Mucosa of rectum (tissue), 2 donors: ENCODE results near the gene IL1RAPL1.

ENCODE experiments used
- H3K27ac ChIP-seq, 2 donors: one replicate each; pipeline ENCODE4 v1.7.0; 2013; ENCODE audit warnings: inconsistent platforms in 2 of 2, low read depth in 2 of 2, low read length in 2 of 2
- H3K27me3 ChIP-seq, 2 donors: one replicate each; pipeline ENCODE4 v1.7.0; 2013; ENCODE audit warnings: low read length in 2 of 2; ENCODE audit not compliant: control insufficient read depth in 2 of 2, insufficient read depth in 2 of 2
- H3K36me3 ChIP-seq, 2 donors: one replicate each; pipeline ENCODE4 v1.7.0; 2013; ENCODE audit warnings: low read length in 2 of 2; ENCODE audit not compliant: control insufficient read depth in 2 of 2, insufficient read depth in 2 of 2
- H3K4me1 ChIP-seq, 2 donors: one replicate each; pipeline ENCODE4 v1.7.0; 2013; ENCODE audit warnings: low read length in 2 of 2, mild to moderate bottlenecking in 1 of 2; ENCODE audit not compliant: control insufficient read depth in 2 of 2, insufficient read depth in 2 of 2
- H3K4me3 ChIP-seq, 2 donors: one replicate each; pipeline ENCODE4 v1.7.0; 2013; ENCODE audit warnings: low read length in 2 of 2
- H3K9ac ChIP-seq, 2 donors: one replicate each; pipeline ENCODE4 v1.7.0; 2013; ENCODE audit warnings: low read length in 2 of 2, low read depth in 1 of 2, mild to moderate bottlenecking in 1 of 2
- H3K9me3 ChIP-seq, 2 donors: one replicate each; pipeline ENCODE4 v1.7.0; 2013; ENCODE audit warnings: low read length in 2 of 2; ENCODE audit not compliant: control insufficient read depth in 2 of 2
- donor health status: healthy.
- donor health status: Normal muscosa, but diverticular disease.

IL1RAPL1 gene

GRCh38 chrX:28668957-28669356 is 81.7 kb downstream of the IL1RAPL1 start:
- no peaks in the 10 kb centered on the region for H3K27me3 ChIP-seq
- H3K4me3 ChIP-seq: no peak overlapping the region
- no peak overlapping the region for H3K27ac ChIP-seq
- H3K9ac ChIP-seq: no peak overlapping the region
- H3K9me3 ChIP-seq: no peaks in the 10 kb centered on the region
- H3K36me3 ChIP-seq: no peaks in the 10 kb centered on the region
- H3K4me1 ChIP-seq: no peaks in the 10 kb centered on the region

GRCh38 chrX:28670074-28670473 is 82.8 kb downstream of the IL1RAPL1 start:
- H3K9me3 ChIP-seq: no peaks in the 10 kb centered on the region
- H3K4me3 ChIP-seq: no peak overlapping the region
- no peaks in the 10 kb centered on the region for H3K4me1 ChIP-seq
- no peaks in the 10 kb centered on the region for H3K36me3 ChIP-seq
- H3K9ac ChIP-seq: no peak overlapping the region
- H3K27ac ChIP-seq: no peak overlapping the region
- H3K27me3 ChIP-seq: no peaks in the 10 kb centered on the region

GRCh38 chrX:28675173-28675572 is 87.9 kb downstream of the IL1RAPL1 start:
- Histone ChIP-seq H3K27ac (no peak overlapping the region), H3K4me1 (no peaks in the 10 kb centered on the region), H3K36me3 (no peaks in the 10 kb centered on the region), H3K9ac (no peak overlapping the region), H3K9me3 (no peaks in the 10 kb centered on the region), H3K27me3 (no peaks in the 10 kb centered on the region), H3K4me3 (no peak overlapping the region)

- Histone ChIP-seq H3K9ac (no peak overlapping the region), H3K36me3 (no peaks in the 10 kb centered on the region), H3K27ac (no peak overlapping the region), H3K4me1 (no peaks in the 10 kb centered on the region), H3K9me3 (no peaks in the 10 kb centered on the region), H3K27me3 (no peaks in the 10 kb centered on the region), H3K4me3 (no peak overlapping the region)
These were observed 105.9 kb downstream of the IL1RAPL1 start for GRCh38 chrX:28693101-28693500.

GRCh38 chrX:28697732-28698131 is 110.5 kb downstream of the IL1RAPL1 start:
- no peak overlapping the region for H3K9ac ChIP-seq
- H3K9me3 ChIP-seq: no peaks in the 10 kb centered on the region
- H3K27ac ChIP-seq: no peak overlapping the region
- no peak overlapping the region for H3K4me3 ChIP-seq
- H3K4me1 ChIP-seq: no peaks in the 10 kb centered on the region
- H3K27me3 ChIP-seq: no peaks in the 10 kb centered on the region
- H3K36me3 ChIP-seq: no peaks in the 10 kb centered on the region

- Histone ChIP-seq H3K9me3 (no peaks in the 10 kb centered on the region), H3K27ac (no peak overlapping the region), H3K27me3 (no peaks in the 10 kb centered on the region), H3K36me3 (no peaks in the 10 kb centered on the region), H3K4me1 (no peaks in the 10 kb centered on the region), H3K4me3 (no peak overlapping the region), H3K9ac (no peak overlapping the region)
These were observed 114.0 kb downstream of the IL1RAPL1 start for GRCh38 chrX:28701222-28701621.

GRCh38 chrX:28706964-28707363 is 119.7 kb downstream of the IL1RAPL1 start:
- Histone ChIP-seq H3K4me1 (no peaks in the 10 kb centered on the region), H3K9me3 (no peaks in the 10 kb centered on the region), H3K4me3 (no peak overlapping the region), H3K9ac (no peak overlapping the region), H3K36me3 (no peaks in the 10 kb centered on the region), H3K27me3 (no peaks in the 10 kb centered on the region), H3K27ac (no peak overlapping the region)

- Histone ChIP-seq H3K27me3 (no peaks in the 10 kb centered on the region), H3K9me3 (no peaks in the 10 kb centered on the region)
These were observed 122.2 kb downstream of the IL1RAPL1 start for GRCh38 chrX:28709421-28709820.

GRCh38 chrX:28717864-28718263 is 130.6 kb downstream of the IL1RAPL1 start:
- H3K4me3 ChIP-seq: no peak overlapping the region
- H3K36me3 ChIP-seq: no peaks in the 10 kb centered on the region
- H3K9ac ChIP-seq: no peak overlapping the region
- H3K4me1 ChIP-seq: no peaks in the 10 kb centered on the region
- no peak overlapping the region for H3K27ac ChIP-seq
- H3K27me3 ChIP-seq: no peaks in the 10 kb centered on the region
- H3K9me3 ChIP-seq: no peaks in the 10 kb centered on the region

More at GRCh38 chrX:28709421-28709820, 122.2 kb downstream of the IL1RAPL1 start:
- Histone ChIP-seq H3K4me3 (no peak overlapping the region), H3K9ac (no peak overlapping the region), H3K27ac (no peak overlapping the region), H3K4me1 (no peaks in the 10 kb centered on the region), H3K36me3 (no peaks in the 10 kb centered on the region)

GRCh38 chrX:28718450-28718849 is 131.2 kb downstream of the IL1RAPL1 start:
- Histone ChIP-seq H3K4me3 (no peak overlapping the region), H3K27ac (no peak overlapping the region), H3K9ac (no peak overlapping the region), H3K9me3 (no peaks in the 10 kb centered on the region), H3K4me1 (no peaks in the 10 kb centered on the region), H3K27me3 (no peaks in the 10 kb centered on the region), H3K36me3 (no peaks in the 10 kb centered on the region)

- H3K27me3 ChIP-seq: no peaks in the 10 kb centered on the region
These were observed 132.4 kb downstream of the IL1RAPL1 start for GRCh38 chrX:28719620-28720019.

More at GRCh38 chrX:28719620-28720019, 132.4 kb downstream of the IL1RAPL1 start:
- no peaks in the 10 kb centered on the region for H3K36me3 ChIP-seq
- no peak overlapping the region for H3K4me3 ChIP-seq
- no peaks in the 10 kb centered on the region for H3K9me3 ChIP-seq
- H3K4me1 ChIP-seq: no peaks in the 10 kb centered on the region
- H3K27ac ChIP-seq: no peak overlapping the region
- no peak overlapping the region for H3K9ac ChIP-seq
